Psoas muscle (tissue), 8 donors: ENCODE data around the gene ARHGDIG. TPM values are rescaled to one million over a fixed set of nuclear protein-coding genes. Genes with fewer than 3 reads are reported as not detected.
A peak's percentile ranks its signal among the peaks of the same experiment; 100 is the strongest.

Experiments used
- ATAC-seq, 4 donors: fragments of 200-7000 bp; cut with Tn5 transposase; one replicate each; pipeline ENCODE4 v1.9.1; 2020; ENCODE audit warnings: moderate library complexity in 3 of 4, mild to moderate bottlenecking in 2 of 4
- DNase-seq, 2 donors: peaks; one replicate each; pipeline ENCODE4 v3.0.0-alpha.2; 2020
- H3K27ac ChIP-seq: fragments of 200-600 bp; one replicate; pipeline ENCODE4 v1.8.0; 2022
- H3K27me3 ChIP-seq, 3 donors: fragments of 200-600 bp in 1 of 3; one replicate each; pipeline versions ENCODE4 v1.6.1 to v1.8.0; 2013 to 2022; ENCODE audit warnings: low read length in 2 of 3, mild to moderate bottlenecking in 2 of 3, moderate library complexity in 1 of 3; ENCODE audit not compliant: insufficient read depth in 3 of 3
- H3K36me3 ChIP-seq, 2 donors: fragments of 200-600 bp in 1 of 2; one replicate each; pipeline versions ENCODE4 v1.6.1 to v1.8.0; 2013 to 2022; ENCODE audit warnings: low read depth in 1 of 2, mild to moderate bottlenecking in 1 of 2, moderate library complexity in 1 of 2; ENCODE audit not compliant: insufficient read depth in 1 of 2
- H3K4me1 ChIP-seq: fragments of 200-600 bp; one replicate; pipeline ENCODE4 v1.8.0; 2022
- H3K4me3 ChIP-seq: fragments of 200-600 bp; one replicate; pipeline ENCODE4 v1.8.0; 2022; ENCODE audit warnings: mild to moderate bottlenecking
- H3K9me3 ChIP-seq: fragments of 200-600 bp; one replicate; pipeline ENCODE4 v1.8.0; 2022
- WGBS, 3 donors: extraction: QIAGEN DNeasy Blood & Tissue Kit; methylation state at CpG; one replicate each; pipeline versions ENCODE4 v1.1.6 to v1.1.7; 2013; 5-methylcytosine and 5-hydroxymethylcytosine counted together
- intact Hi-C, 2 donors: fragments of 100-400 bp; cut with DNase I; formaldehyde crosslinking; loops; one replicate each; pipeline versions ENCODE4 v1.11.0 to v1.14.2; 2022
- polyA plus RNA-seq, 3 donors: library from polyadenylated mRNA; stranded (reverse); fragments of 200-250 nt; gene quantifications; one replicate each; pipeline ENCODE4 v1.2.3, GENCODE V29; 2013
- total RNA-seq, 4 donors: library from RNA; stranded (reverse); fragmentation: NEBNext Ultra II Directional in 2 of 4; extraction: Animal tissue kit (Norgen Biotek cat#: 25700) in 2 of 4; gene quantifications; one replicate each; pipeline versions ENCODE4 v1.2.1 to v1.2.4, GENCODE V29; 2021 to 2023
- TF ChIP-seq, protein P1 (sequence below): fragments of 200-600 bp; IDR thresholded peaks from one replicate; pipeline ENCODE4 v1.8.0; 2022; ENCODE audit warnings: antibody characterized with exemption
- donor health status: healthy with polysubstance abuse.
- donor health status: DM: no; HTN: no; CAD: no; lungs with moderate emphysema.
- donor health status: Bipolar disorder and iron deficiency.
- donor health status: healthy.
- donor health status: DM: yes; HTN: yes; CAD: no.
- donor health status: DM: no; HTN: no; CAD: no.
- donor health status: DM: no; HTN: no; CAD: no.
- donor health status: DM: yes; HTN: yes; CAD: no.

ARHGDIG gene
- total and polyA plus RNA-seq, 7 donors = 0.12 to 4.1 (median 0.44) TPM; not detected in 1

GRCh38 chr16:287981-288920, 7.9 kb downstream of the ARHGDIG start:
- peak in 1 of 2 donors; percentile 44 for DNase-seq
- no peak for ATAC-seq

GRCh38 chr16:289395-289997, 9.1 kb downstream of the ARHGDIG start:
- Histone ChIP-seq H3K9me3 (no peaks in the 10 kb centered on the region), H3K27ac (no peak overlapping the region), H3K36me3 (peaks cover 0 to 60% of the 10 kb centered on the region in 2 donors), H3K4me1 (no peaks in the 10 kb centered on the region), H3K4me3 (no peak overlapping the region), H3K27me3 (no peaks in the 10 kb centered on the region)
- TF ChIP-seq, protein P1, sequence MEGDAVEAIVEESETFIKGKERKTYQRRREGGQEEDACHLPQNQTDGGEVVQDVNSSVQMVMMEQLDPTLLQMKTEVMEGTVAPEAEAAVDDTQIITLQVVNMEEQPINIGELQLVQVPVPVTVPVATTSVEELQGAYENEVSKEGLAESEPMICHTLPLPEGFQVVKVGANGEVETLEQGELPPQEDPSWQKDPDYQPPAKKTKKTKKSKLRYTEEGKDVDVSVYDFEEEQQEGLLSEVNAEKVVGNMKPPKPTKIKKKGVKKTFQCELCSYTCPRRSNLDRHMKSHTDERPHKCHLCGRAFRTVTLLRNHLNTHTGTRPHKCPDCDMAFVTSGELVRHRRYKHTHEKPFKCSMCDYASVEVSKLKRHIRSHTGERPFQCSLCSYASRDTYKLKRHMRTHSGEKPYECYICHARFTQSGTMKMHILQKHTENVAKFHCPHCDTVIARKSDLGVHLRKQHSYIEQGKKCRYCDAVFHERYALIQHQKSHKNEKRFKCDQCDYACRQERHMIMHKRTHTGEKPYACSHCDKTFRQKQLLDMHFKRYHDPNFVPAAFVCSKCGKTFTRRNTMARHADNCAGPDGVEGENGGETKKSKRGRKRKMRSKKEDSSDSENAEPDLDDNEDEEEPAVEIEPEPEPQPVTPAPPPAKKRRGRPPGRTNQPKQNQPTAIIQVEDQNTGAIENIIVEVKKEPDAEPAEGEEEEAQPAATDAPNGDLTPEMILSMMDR = no peak
- DNase-seq (peak in 1 of 2 donors; percentile 39), ATAC-seq (no peak)
- intact Hi-C loops = no loop called here
- 93 to 94% (median 93%) methylated on average over 22 of the region's 22 CpGs for WGBS, 3 donors

More at GRCh38 chr16:287981-288920, 7.9 kb downstream of the ARHGDIG start:
- H3K36me3 ChIP-seq = peaks cover 0 to 59% of the 10 kb centered on the region in 2 donors
- no peaks in the 10 kb centered on the region for H3K27me3 ChIP-seq
- TF ChIP-seq, protein P1 = no peak
- no peak overlapping the region for H3K27ac ChIP-seq
- H3K9me3 ChIP-seq = no peaks in the 10 kb centered on the region
- H3K4me1 ChIP-seq = no peaks in the 10 kb centered on the region
- intact Hi-C loops = no loop called here
- no peak overlapping the region for H3K4me3 ChIP-seq
- WGBS, 3 donors = 93 to 95% (median 93%) methylated on average over 33 of the region's 33 CpGs

GRCh38 chr16:290015-290680, 9.8 kb downstream of the ARHGDIG start:
- TF ChIP-seq, protein P1 = no peak

GRCh38 chr16:290681-291405, 10.5 kb downstream of the ARHGDIG start:
- 94% methylated on average over 49 to 50 of the region's 50 CpGs for WGBS, 3 donors
- TF ChIP-seq, protein P1 = no peak
- H3K4me1 ChIP-seq = no peaks in the 10 kb centered on the region
- no peak overlapping the region for H3K4me3 ChIP-seq
- no peaks in the 10 kb centered on the region for H3K27me3 ChIP-seq
- intact Hi-C loops = no loop called here
- peaks cover 0 to 60% of the 10 kb centered on the region in 2 donors for H3K36me3 ChIP-seq
- H3K9me3 ChIP-seq = no peaks in the 10 kb centered on the region
- ATAC-seq (no peak), DNase-seq (no peak)
- H3K27ac ChIP-seq = no peak overlapping the region

More at GRCh38 chr16:290015-290680, 9.8 kb downstream of the ARHGDIG start:
- WGBS, 3 donors = 83 to 87% (median 86%) methylated on average over 24 to 25 of the region's 25 CpGs
- ATAC-seq = no peak
- Histone ChIP-seq H3K9me3 (no peaks in the 10 kb centered on the region), H3K27me3 (no peaks in the 10 kb centered on the region), H3K36me3 (peaks cover 0 to 60% of the 10 kb centered on the region in 2 donors), H3K4me3 (no peak overlapping the region), H3K4me1 (no peaks in the 10 kb centered on the region), H3K27ac (no peak overlapping the region)
- intact Hi-C loops = no loop called here
- no peak for DNase-seq
